ENCODE measurements around the gene ZNF234. TPM values are rescaled to one million over a fixed set of nuclear protein-coding genes. Genes with fewer than 3 reads are reported as not detected.

Gene ZNF234
- total RNA-seq, 1 experiment from 2014 or later = 3.4 TPM

GRCh38 chr19:44142059-44142433 is 692 bp downstream of the ZNF234 start:
- Histone ChIP-seq H3K4me3 (replicated peaks in 1 of 2; ENCODE audit: low read depth in 1 of 2, low read length in 2 of 2) (peak overlapping the region; percentile 57 to 62), H3K4me2 (ENCODE audit: low read length) (peak overlapping the region; percentile 75), H3K9ac (ENCODE audit: low read length) (peak overlapping the region; percentile 52; the same call in 1 of the 2 replicates), H3K27ac (ENCODE audit: low read depth, low read length) (no peak overlapping the region; the same call in 1 of the 2 replicates), H3K9me3 (ENCODE audit: control insufficient read depth in 1 of 2, insufficient read depth in 1 of 2, low read depth in 1 of 2, low read length in 2 of 2) (no peaks in the 10 kb centered on the region), H2AFZ (ENCODE audit: low read depth, low read length, poor library complexity, severe bottlenecking) (no peak overlapping the region), H3K79me2 (ENCODE audit: insufficient read depth, low read length) (no peaks in the 10 kb centered on the region), H4K20me1 (ENCODE audit: insufficient read depth) (no peaks in the 10 kb centered on the region), H3K4me1 (ENCODE audit: control insufficient read depth in 1 of 2, insufficient read depth in 2 of 2, low read length in 2 of 2) (peaks cover 0 to 9% of the 10 kb centered on the region in 2 experiments; a peak in 1 of 4 replicates), H3K9me2 (ENCODE audit: insufficient read depth) (no peaks in the 10 kb centered on the region), H3K36me3 (ENCODE audit: control insufficient read depth in 1 of 2, insufficient read depth in 2 of 2, low read length in 2 of 2) (no peaks in the 10 kb centered on the region; a peak in 1 of 4 replicates), H3K27me3 (ENCODE audit: insufficient read depth, low read length) (no peaks in the 10 kb centered on the region)
- ChIA-PET CTCF (no interaction called here), RAD21 (ENCODE audit: low non-redundant PET in 1 of 2, low total read pairs in 2 of 2, uncharacterized antibody in 2 of 2, unreplicated experiment in 2 of 2) (no interaction called here), POLR2A (no interaction called here)
- intact Hi-C loops (cut with micrococcal nuclease) = no loop called here
- no TSS peak for BruUV-seq (replicated peaks)
- ATAC-seq (peak; percentile 3; the same call in 1 of the 2 replicates), DNase-seq (ENCODE audit: low read depth, low spot score) (no peak)
- TF ChIP-seq, protein P1, sequence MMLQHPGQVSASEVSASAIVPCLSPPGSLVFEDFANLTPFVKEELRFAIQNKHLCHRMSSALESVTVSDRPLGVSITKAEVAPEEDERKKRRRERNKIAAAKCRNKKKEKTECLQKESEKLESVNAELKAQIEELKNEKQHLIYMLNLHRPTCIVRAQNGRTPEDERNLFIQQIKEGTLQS (IDR thresholded peaks at IDR 0.05) = no peak
- TF ChIP-seq ELF1 (IDR thresholded peaks at IDR 0.05; ENCODE audit: borderline replicate concordance, low read depth) (no peak), POLR2A (IDR thresholded peaks at IDR 0.05; ENCODE audit: borderline replicate concordance, extremely low read depth, insufficient read depth, insufficient read length) (no peak), ZBTB33 (IDR thresholded peaks at IDR 0.05; ENCODE audit: extremely low read depth, insufficient replicate concordance, low read length) (no peak), SP1 (IDR thresholded peaks at IDR 0.05; ENCODE audit: low read depth) (no peak), TCF7L2 (IDR thresholded peaks at IDR 0.05; ENCODE audit: borderline replicate concordance, extremely low read depth, insufficient read depth, insufficient read length) (no peak), EZH2phosphoT487 (IDR thresholded peaks at IDR 0.05; ENCODE audit: borderline replicate concordance) (no peak), ZNF274 (IDR thresholded peaks at IDR 0.05; ENCODE audit: low read depth, low read length) (no peak), FOSL1 (IDR thresholded peaks at IDR 0.05; ENCODE audit: low read depth) (no peak), ZFX (IDR thresholded peaks at IDR 0.05) (no peak), SIN3A (IDR thresholded peaks at IDR 0.05; ENCODE audit: low read depth) (no peak), CEBPB (IDR thresholded peaks at IDR 0.05; ENCODE audit: low read depth) (no peak), REST (IDR thresholded peaks at IDR 0.05; ENCODE audit: low read depth) (no peak)

All from HCT116 (cell line).